HEK293 (cell line): Measurements from ENCODE around the gene GAS1.

Source experiments
- BCL11B ChIP-seq: fragments of 450-650 bp; formaldehyde crosslinking; IDR thresholded peaks from 2 replicates; pipeline ENCODE4 v1.5.1; 2016; ENCODE audit warnings: low read depth, missing biosample characterization, missing genetic modification characterization
- ELK4 ChIP-seq: IDR thresholded peaks from 2 replicates; pipeline ENCODE4 v1.6.1; 2011; ENCODE audit warnings: mild to moderate bottlenecking, low read depth, low read length, borderline replicate concordance
- GFI1B ChIP-seq: fragments of 450-650 bp; formaldehyde crosslinking; IDR thresholded peaks from 2 replicates; pipeline ENCODE4 v1.5.1; 2016; ENCODE audit warnings: missing biosample characterization, missing genetic modification characterization
- IKZF3 ChIP-seq: fragments of 450-650 bp; IDR thresholded peaks from 2 replicates; pipeline ENCODE4 v1.5.0; 2018; ENCODE audit warnings: missing biosample characterization, mild to moderate bottlenecking, missing genetic modification characterization, moderate library complexity
- SCRT2 ChIP-seq: fragments of 450-650 bp; formaldehyde crosslinking; IDR thresholded peaks from 2 replicates; pipeline ENCODE4 v1.5.1; 2016; ENCODE audit warnings: missing biosample characterization, missing genetic modification characterization
- SP3 ChIP-seq: fragments of 450-650 bp; formaldehyde crosslinking; IDR thresholded peaks from 2 replicates; pipeline ENCODE4 v1.5.1; 2016; ENCODE audit warnings: missing biosample characterization, missing genetic modification characterization
- TSHZ1 ChIP-seq: fragments of 450-650 bp; formaldehyde crosslinking; IDR thresholded peaks from 2 replicates; pipeline ENCODE4 v1.5.1; 2016; ENCODE audit warnings: missing biosample characterization, missing genetic modification characterization, borderline replicate concordance
- YY1 ChIP-seq: fragments of 450-650 bp; formaldehyde crosslinking; IDR thresholded peaks from 2 replicates; pipeline ENCODE4 v1.5.1; 2018; ENCODE audit warnings: missing biosample characterization, missing genetic modification characterization
- ZBTB10 ChIP-seq: fragments of 450-650 bp; formaldehyde crosslinking; IDR thresholded peaks from 2 replicates; pipeline ENCODE4 v1.5.1; 2016; ENCODE audit warnings: missing biosample characterization, missing genetic modification characterization
- ZBTB17 ChIP-seq: fragments of 450-650 bp; formaldehyde crosslinking; IDR thresholded peaks from 2 replicates; pipeline ENCODE4 v1.5.1; 2016; ENCODE audit warnings: missing biosample characterization, missing genetic modification characterization
- ZFHX2 ChIP-seq: fragments of 450-650 bp; formaldehyde crosslinking; conservative IDR thresholded peaks from 2 replicates; pipeline ENCODE4 v1.5.1; 2016; ENCODE audit warnings: missing biosample characterization, missing genetic modification characterization
- ZNF121 ChIP-seq: fragments of 450-650 bp; formaldehyde crosslinking; IDR thresholded peaks from 2 replicates; pipeline ENCODE4 v1.5.1; 2016; ENCODE audit warnings: missing biosample characterization, missing genetic modification characterization
- ZNF148 ChIP-seq: fragments of 450-650 bp; formaldehyde crosslinking; IDR thresholded peaks from 2 replicates; pipeline ENCODE4 v1.5.0; 2017; ENCODE audit warnings: missing biosample characterization, missing genetic modification characterization, borderline replicate concordance
- ZNF157 ChIP-seq: fragments of 450-650 bp; formaldehyde crosslinking; IDR thresholded peaks from 2 replicates; pipeline ENCODE4 v1.5.1; 2016; ENCODE audit warnings: missing biosample characterization, missing genetic modification characterization
- ZNF16 ChIP-seq: fragments of 450-650 bp; formaldehyde crosslinking; IDR thresholded peaks from 2 replicates; pipeline ENCODE4 v1.5.1; 2016; ENCODE audit warnings: low read depth, missing biosample characterization, missing genetic modification characterization
- ZNF311 ChIP-seq: fragments of 450-650 bp; formaldehyde crosslinking; IDR thresholded peaks from 2 replicates; pipeline ENCODE4 v1.5.1; 2017; ENCODE audit warnings: missing biosample characterization, missing genetic modification characterization, borderline replicate concordance
- ZNF335 ChIP-seq: fragments of 450-650 bp; formaldehyde crosslinking; conservative IDR thresholded peaks from 2 replicates; pipeline ENCODE4 v1.5.1; 2016; ENCODE audit warnings: missing biosample characterization, missing genetic modification characterization
- ZNF394 ChIP-seq: fragments of 450-650 bp; formaldehyde crosslinking; IDR thresholded peaks from 2 replicates; pipeline ENCODE4 v1.5.1; 2016; ENCODE audit warnings: missing biosample characterization, missing genetic modification characterization, mild to moderate bottlenecking, moderate library complexity, borderline replicate concordance
- ZNF544 ChIP-seq: fragments of 450-650 bp; formaldehyde crosslinking; IDR thresholded peaks from 2 replicates; pipeline ENCODE4 v1.5.0; 2017; ENCODE audit warnings: missing biosample characterization, missing genetic modification characterization
- ZNF558 ChIP-seq: fragments of 450-650 bp; formaldehyde crosslinking; IDR thresholded peaks from 2 replicates; pipeline ENCODE4 v1.5.1; 2016; ENCODE audit warnings: missing biosample characterization, missing genetic modification characterization
- ZNF560 ChIP-seq: fragments of 450-650 bp; formaldehyde crosslinking; IDR thresholded peaks from 2 replicates; pipeline ENCODE4 v1.5.1; 2017; ENCODE audit warnings: missing biosample characterization, missing genetic modification characterization, borderline replicate concordance
- ZNF626 ChIP-seq: fragments of 450-650 bp; sonication (Bioruptor Pico); formaldehyde crosslinking; IDR thresholded peaks from 2 replicates; pipeline ENCODE4 v1.5.1; 2018; ENCODE audit warnings: missing biosample characterization, missing genetic modification characterization, inconsistent platforms
- ZNF645 ChIP-seq: fragments of 450-650 bp; formaldehyde crosslinking; IDR thresholded peaks from 2 replicates; pipeline ENCODE4; 2016; ENCODE audit warnings: missing biosample characterization, missing genetic modification characterization
- ZNF704 ChIP-seq: fragments of 450-650 bp; formaldehyde crosslinking; IDR thresholded peaks from 2 replicates; pipeline ENCODE4 v1.5.1; 2016; ENCODE audit warnings: missing biosample characterization, missing genetic modification characterization
- ZNF747 ChIP-seq: fragments of 450-650 bp; formaldehyde crosslinking; IDR thresholded peaks from 2 replicates; pipeline ENCODE4 v1.5.1; 2016; ENCODE audit warnings: missing biosample characterization, missing genetic modification characterization
- ZNF76 ChIP-seq: fragments of 450-650 bp; formaldehyde crosslinking; IDR thresholded peaks from 2 replicates; pipeline ENCODE4; 2016; ENCODE audit warnings: low read depth, missing biosample characterization, missing genetic modification characterization, borderline replicate concordance

GAS1 gene

GRCh38 chr9:86947146-86948073 lies at the start of gene GAS1 (continued):
- TF ChIP-seq BCL11B (tag by site-specific recombination), result peak; percentile 58; the same call in 1 of the 2 replicates
- 0 out of 2 replicates have a peak, but pooled peaks have one; percentile 41 for TF ChIP-seq ZNF76 (tag by site-specific recombination)
- TF ChIP-seq ZNF558 (tag by site-specific recombination), result no peak
- peak; percentile 54 for TF ChIP-seq ZFHX2 (tag by site-specific recombination)
- peak; percentile 71; the same call in 1 of the 2 replicates for TF ChIP-seq ZNF394
- no peak for TF ChIP-seq TSHZ1
- TF ChIP-seq ZNF157 (tag by site-specific recombination), result no peak
- no peak for TF ChIP-seq ZNF626 (tag by site-specific recombination)
- no peak for TF ChIP-seq ELK4
- TF ChIP-seq ZNF747, result no peak
- no peak for TF ChIP-seq ZNF16 (tag by site-specific recombination)
- peak; percentile 65; the same call in 1 of the 2 replicates for TF ChIP-seq ZBTB10
- TF ChIP-seq ZNF560 (tag by site-specific recombination), result no peak
- TF ChIP-seq SCRT2 (tag by site-specific recombination), result no peak
- TF ChIP-seq SP3 (tag by site-specific recombination), result peak; percentile 23; the same call in 1 of the 2 replicates
- TF ChIP-seq ZNF148, result no peak
- 0 out of 2 replicates have a peak, but pooled peaks have one; percentile 13 for TF ChIP-seq YY1 (tag by site-specific recombination)
- no peak for TF ChIP-seq ZNF544 (tag by site-specific recombination)
- no peak for TF ChIP-seq GFI1B (tag by site-specific recombination)
- peak; percentile 89 for TF ChIP-seq ZNF335 (tag by site-specific recombination)
- TF ChIP-seq ZNF645 (tag by site-specific recombination), result no peak
- TF ChIP-seq ZNF121 (tag by site-specific recombination), result no peak
- no peak for TF ChIP-seq ZNF704 (tag by site-specific recombination)
- TF ChIP-seq IKZF3 (tag by site-specific recombination), result 0 out of 2 replicates have a peak, but pooled peaks have one; percentile 45
- no peak for TF ChIP-seq ZNF311 (tag by site-specific recombination)
- TF ChIP-seq ZBTB17 (tag by site-specific recombination), result peak; percentile 94
